DOHH2 (cell line): Measurements from ENCODE around the gene ERC2.

ENCODE experiments used
- H3F3A ChIP-seq: fragments of 200-600 bp; sonication (generic), shearing (Covaris generic); 2 replicates; pipeline ENCODE4 v1.6.0; 2016; ENCODE audit warnings: antibody characterized with exemption, mild to moderate bottlenecking; ENCODE audit not compliant: control insufficient read depth, insufficient read depth
- H3K27ac ChIP-seq: fragments of 200-600 bp; sonication (generic); 2 replicates; pipeline ENCODE4 v1.5.1; 2014; ENCODE audit warnings: low read depth, mild to moderate bottlenecking, low read length, moderate library complexity
- H3K27me3 ChIP-seq: fragments of 200-600 bp; sonication (generic); 2 replicates; pipeline ENCODE4 v1.6.1; 2014; ENCODE audit warnings: mild to moderate bottlenecking, low read length, mixed read lengths; ENCODE audit not compliant: control insufficient read depth
- H3K36me3 ChIP-seq: fragments of 200-600 bp; sonication (generic); 2 replicates; pipeline ENCODE4 v1.6.1; 2014; ENCODE audit warnings: mild to moderate bottlenecking, low read length, moderate library complexity, mixed read lengths; ENCODE audit not compliant: control insufficient read depth
- H3K4me1 ChIP-seq: fragments of 200-600 bp; sonication (generic); 2 replicates; pipeline ENCODE4 v1.6.1; 2014; ENCODE audit warnings: mild to moderate bottlenecking, low read length, mixed read lengths; ENCODE audit not compliant: control insufficient read depth
- H3K4me2 ChIP-seq: fragments of 200-600 bp; sonication (generic); 2 replicates; pipeline ENCODE4 v1.6.0; 2014; ENCODE audit warnings: mild to moderate bottlenecking, low read length, moderate library complexity
- H3K4me3 ChIP-seq: fragments of 200-600 bp; sonication (generic); 2 replicates; pipeline ENCODE4 v1.5.1; 2014; ENCODE audit warnings: mild to moderate bottlenecking, low read length, mixed read lengths
- H3K79me2 ChIP-seq: fragments of 200-600 bp; sonication (generic); 2 replicates; pipeline ENCODE4 v1.6.1; 2014; ENCODE audit warnings: mild to moderate bottlenecking, low read length, mixed read lengths; ENCODE audit not compliant: control insufficient read depth
- H3K9me2 ChIP-seq: fragments of 200-600 bp; sonication (generic); replicated peaks from 2 replicates; pipeline ENCODE4 v1.6.1; 2014; ENCODE audit warnings: mild to moderate bottlenecking, low read length, mixed read lengths; ENCODE audit not compliant: control insufficient read depth
- H3K9me3 ChIP-seq: fragments of 200-600 bp; sonication (generic); 2 replicates; pipeline ENCODE4 v1.6.1; 2014; ENCODE audit warnings: antibody characterized with exemption, low read length, mixed read lengths; ENCODE audit not compliant: control insufficient read depth, insufficient read depth
- H4K20me1 ChIP-seq: fragments of 200-600 bp; sonication (generic); 2 replicates; pipeline ENCODE4 v1.6.0; 2014; ENCODE audit warnings: low read depth, mild to moderate bottlenecking, antibody characterized with exemption, low read length, moderate library complexity; ENCODE audit not compliant: control insufficient read depth, insufficient read depth
- EZH2phosphoT487 ChIP-seq: fragments of 200-600 bp; sonication (generic); IDR thresholded peaks from 2 replicates; pipeline ENCODE4 v1.6.1; 2017; ENCODE audit warnings: borderline replicate concordance, mild to moderate bottlenecking, antibody characterized with exemption, low read length, moderate library complexity, mixed read lengths
- TF ChIP-seq, protein P1 (sequence below): fragments of 200-600 bp; sonication (generic); IDR thresholded peaks from one replicate; pipeline ENCODE4 v1.5.1; 2014; ENCODE audit warnings: antibody characterized with exemption, mild to moderate bottlenecking, low read depth, low read length; ENCODE audit not compliant: poor library complexity, severe bottlenecking

Gene ERC2

DNA sequence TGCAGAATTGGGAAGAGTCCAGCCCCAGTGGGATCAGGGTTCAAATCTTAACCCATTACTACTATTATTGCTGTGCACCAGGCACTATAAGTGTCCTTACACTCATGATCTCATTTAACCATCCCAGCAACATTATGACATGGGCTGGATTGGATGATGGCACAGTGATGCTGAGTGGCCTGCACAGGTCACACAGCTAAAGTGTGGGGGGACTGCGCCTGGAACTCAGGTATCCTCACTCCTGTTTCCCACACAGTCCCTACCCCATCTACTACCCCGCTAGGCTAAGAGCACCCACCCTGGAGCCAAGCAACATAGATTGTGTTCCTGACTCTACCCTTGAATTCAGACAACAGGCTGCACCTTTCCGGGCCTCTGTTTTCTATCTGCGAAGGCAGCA lies 997.2 kb downstream of the ERC2 start:
- Histone ChIP-seq H3K79me2 (no peaks in the 10 kb centered on the region), H3K4me3 (no peak overlapping the region), H3F3A (no peaks in the 10 kb centered on the region), H3K27me3 (no peaks in the 10 kb centered on the region), H3K27ac (no peak overlapping the region), H3K4me1 (no peaks in the 10 kb centered on the region), H4K20me1 (no peaks in the 10 kb centered on the region), H3K4me2 (no peak overlapping the region), H3K36me3 (no peaks in the 10 kb centered on the region), H3K9me2 (no peaks in the 10 kb centered on the region), H3K9me3 (no peaks in the 10 kb centered on the region)
- TF ChIP-seq, protein P1, sequence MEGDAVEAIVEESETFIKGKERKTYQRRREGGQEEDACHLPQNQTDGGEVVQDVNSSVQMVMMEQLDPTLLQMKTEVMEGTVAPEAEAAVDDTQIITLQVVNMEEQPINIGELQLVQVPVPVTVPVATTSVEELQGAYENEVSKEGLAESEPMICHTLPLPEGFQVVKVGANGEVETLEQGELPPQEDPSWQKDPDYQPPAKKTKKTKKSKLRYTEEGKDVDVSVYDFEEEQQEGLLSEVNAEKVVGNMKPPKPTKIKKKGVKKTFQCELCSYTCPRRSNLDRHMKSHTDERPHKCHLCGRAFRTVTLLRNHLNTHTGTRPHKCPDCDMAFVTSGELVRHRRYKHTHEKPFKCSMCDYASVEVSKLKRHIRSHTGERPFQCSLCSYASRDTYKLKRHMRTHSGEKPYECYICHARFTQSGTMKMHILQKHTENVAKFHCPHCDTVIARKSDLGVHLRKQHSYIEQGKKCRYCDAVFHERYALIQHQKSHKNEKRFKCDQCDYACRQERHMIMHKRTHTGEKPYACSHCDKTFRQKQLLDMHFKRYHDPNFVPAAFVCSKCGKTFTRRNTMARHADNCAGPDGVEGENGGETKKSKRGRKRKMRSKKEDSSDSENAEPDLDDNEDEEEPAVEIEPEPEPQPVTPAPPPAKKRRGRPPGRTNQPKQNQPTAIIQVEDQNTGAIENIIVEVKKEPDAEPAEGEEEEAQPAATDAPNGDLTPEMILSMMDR = no peak
- TF ChIP-seq EZH2phosphoT487 = no peak

DNA sequence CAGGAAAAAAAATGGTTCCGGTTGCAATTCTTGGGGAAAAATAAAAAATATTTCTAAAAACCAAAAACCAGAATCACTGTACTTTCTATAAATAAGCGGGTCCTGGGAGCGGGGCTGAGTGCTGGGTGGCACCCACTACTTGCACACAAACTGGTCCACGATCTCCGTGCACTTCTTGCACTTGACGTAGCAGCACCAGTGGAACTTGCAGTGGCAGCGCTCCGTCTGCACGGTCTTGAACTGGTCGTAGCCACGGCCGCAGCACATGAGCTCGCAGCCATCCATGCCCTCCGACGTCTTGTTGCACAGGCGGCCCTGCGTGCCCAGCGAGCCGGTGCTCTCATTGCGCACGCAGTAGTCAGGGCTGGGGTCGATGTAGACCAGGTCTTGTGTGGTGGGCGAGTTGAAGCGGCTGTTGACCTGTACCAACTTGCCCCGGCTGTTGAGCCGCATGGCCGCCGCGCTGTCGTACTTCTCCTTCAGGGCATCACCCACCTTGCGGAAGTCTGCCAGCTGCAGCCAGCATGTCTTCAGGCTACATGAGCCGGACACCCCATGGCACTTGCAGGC lies 998.2 kb downstream of the ERC2 start:
- H3K4me2 ChIP-seq = no peak overlapping the region
- H3K79me2 ChIP-seq = no peaks in the 10 kb centered on the region
- no peaks in the 10 kb centered on the region for H3K36me3 ChIP-seq
- H3K4me3 ChIP-seq = no peak overlapping the region
- no peaks in the 10 kb centered on the region for H3F3A ChIP-seq
- no peaks in the 10 kb centered on the region for H3K4me1 ChIP-seq
- TF ChIP-seq, protein P1 = no peak
- TF ChIP-seq EZH2phosphoT487 = no peak
- no peaks in the 10 kb centered on the region for H3K27me3 ChIP-seq
- H3K27ac ChIP-seq = no peak overlapping the region
- no peaks in the 10 kb centered on the region for H3K9me2 ChIP-seq
- no peaks in the 10 kb centered on the region for H4K20me1 ChIP-seq
- no peaks in the 10 kb centered on the region for H3K9me3 ChIP-seq

DNA sequence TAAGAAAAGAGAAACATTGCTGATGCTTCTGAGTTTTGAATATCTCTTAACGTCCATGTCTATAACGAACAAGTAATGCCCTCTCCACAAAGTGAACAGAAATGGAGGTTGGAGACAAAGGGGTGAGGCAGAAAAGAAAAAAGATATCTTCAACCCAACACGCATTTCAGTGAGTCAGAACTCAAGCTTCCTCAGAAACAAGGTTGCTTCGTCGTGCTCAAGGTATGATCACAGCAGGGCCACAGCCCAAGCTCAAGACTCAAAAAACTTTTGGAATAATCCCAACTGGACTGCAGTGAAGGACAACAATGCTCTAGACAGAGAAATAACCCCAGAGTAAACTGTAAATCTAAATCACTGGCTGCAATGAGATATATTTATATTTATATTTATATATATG lies 1000.0 kb downstream of the ERC2 start:
- no peaks in the 10 kb centered on the region for H3F3A ChIP-seq
- no peak overlapping the region for H3K4me2 ChIP-seq
- H3K36me3 ChIP-seq = no peaks in the 10 kb centered on the region
- no peaks in the 10 kb centered on the region for H3K79me2 ChIP-seq
- H3K9me3 ChIP-seq = no peaks in the 10 kb centered on the region
- H3K4me1 ChIP-seq = no peaks in the 10 kb centered on the region
- H3K4me3 ChIP-seq = no peak overlapping the region
- TF ChIP-seq, protein P1 = no peak
- TF ChIP-seq EZH2phosphoT487 = no peak
- H4K20me1 ChIP-seq = no peaks in the 10 kb centered on the region
- H3K9me2 ChIP-seq = no peaks in the 10 kb centered on the region
- no peaks in the 10 kb centered on the region for H3K27me3 ChIP-seq
- no peak overlapping the region for H3K27ac ChIP-seq
